Measurements from ENCODE around the gene VPS9D1. TPM values are rescaled to one million over a fixed set of nuclear protein-coding genes. Genes with fewer than 3 reads are reported as not detected.

VPS9D1 gene
- polyA plus RNA-seq, 3 donors = 1.2 to 29.7 (median 1.6) TPM

DNA sequence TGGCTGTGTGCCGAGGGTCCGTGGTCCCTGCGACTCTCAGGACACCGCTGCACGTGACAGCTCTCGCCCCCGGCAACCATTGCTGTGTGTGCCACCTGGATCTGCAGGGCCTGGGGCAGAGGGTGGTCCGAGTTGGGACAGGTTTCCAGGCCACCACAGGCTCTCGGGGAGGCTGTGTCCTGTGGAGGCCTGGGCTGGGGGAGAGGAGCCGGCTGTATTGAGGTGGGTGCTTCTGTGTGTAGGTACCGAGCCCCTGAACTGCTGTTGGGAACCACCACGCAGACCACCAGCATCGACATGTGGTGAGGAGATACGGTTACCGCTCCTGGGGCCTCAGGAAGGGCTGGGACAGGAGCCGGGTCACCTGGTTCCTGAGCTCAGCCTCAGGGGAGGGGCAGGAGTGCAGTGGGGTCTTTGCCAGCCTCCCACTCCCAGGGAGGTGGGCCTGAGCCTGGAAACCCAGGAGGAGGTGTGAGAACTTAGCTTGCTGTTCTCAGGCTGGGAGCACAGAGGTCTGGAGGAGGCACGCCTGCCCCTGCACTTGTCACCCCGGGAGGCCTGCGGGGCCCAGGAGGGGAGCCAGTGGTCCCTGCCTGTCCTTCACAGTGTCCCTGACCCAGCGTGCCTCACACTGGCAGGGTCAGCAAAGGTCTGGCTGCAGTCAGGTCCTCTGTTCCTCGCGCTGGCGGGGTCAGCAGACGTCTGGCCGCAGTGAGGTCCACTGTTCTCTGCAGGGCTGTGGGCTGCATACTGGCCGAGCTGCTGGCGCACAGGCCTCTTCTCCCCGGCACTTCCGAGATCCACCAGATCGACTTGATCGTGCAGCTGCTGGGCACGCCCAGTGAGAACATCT is 26.5 kb downstream of the VPS9D1 start:
- peaks cover 5% of the 10 kb centered on the region for H3K79me2 ChIP-seq (ENCODE audit: insufficient read depth, low read length)
- H3K27ac ChIP-seq (ENCODE audit: low read depth in 1 of 2, low read length in 2 of 2) = no peak overlapping the region
- peaks cover 56 to 71% of the 10 kb centered on the region in 2 donors for H3K36me3 ChIP-seq (replicated peaks in 1 of 2; ENCODE audit: control insufficient read depth in 1 of 2, insufficient read depth in 2 of 2, low read length in 2 of 2)
- H3K4me1 ChIP-seq (ENCODE audit: control insufficient read depth in 1 of 2, insufficient read depth in 2 of 2, low read length in 2 of 2) = no peaks in the 10 kb centered on the region
- Mint-ChIP-seq H3K27me3 (ENCODE audit: low read depth in 3 of 3) (peaks cover 0 to 4% (median 3%) of the 10 kb centered on the region in 3 donors), H3K4me3 (no peak overlapping the region), H3K9me3 (no peaks in the 10 kb centered on the region), H3K4me1 (no peaks in the 10 kb centered on the region), H3K27ac (no peak overlapping the region), H3K36me3 (peaks cover 43 to 70% of the 10 kb centered on the region in 2 donors)
- H3K9ac ChIP-seq (ENCODE audit: insufficient read depth, low read length, poor library complexity, severe bottlenecking) = no peak overlapping the region
- intact Hi-C loops (cut with micrococcal nuclease) = no loop called here
- no peak overlapping the region for H3K4me2 ChIP-seq (replicated peaks; ENCODE audit: extremely low read depth, low read length, poor library complexity, severe bottlenecking)
- H3K27me3 ChIP-seq (ENCODE audit: control insufficient read depth in 2 of 2, insufficient read depth in 2 of 2, low read length in 2 of 2) = no peaks in the 10 kb centered on the region
- H3K9me3 ChIP-seq (replicated peaks in 1 of 2; ENCODE audit: control insufficient read depth in 1 of 2, insufficient read depth in 1 of 2, low read length in 2 of 2) = no peaks in the 10 kb centered on the region
- no peak overlapping the region for H2AFZ ChIP-seq (ENCODE audit: insufficient read depth, low read depth, low read length, poor library complexity, severe bottlenecking)
- H4K20me1 ChIP-seq (ENCODE audit: insufficient read depth, low read length) = peaks cover 39% of the 10 kb centered on the region
- peak in 1 of 3 donors; percentile 6 for DNase-seq
- TF ChIP-seq, protein P1, sequence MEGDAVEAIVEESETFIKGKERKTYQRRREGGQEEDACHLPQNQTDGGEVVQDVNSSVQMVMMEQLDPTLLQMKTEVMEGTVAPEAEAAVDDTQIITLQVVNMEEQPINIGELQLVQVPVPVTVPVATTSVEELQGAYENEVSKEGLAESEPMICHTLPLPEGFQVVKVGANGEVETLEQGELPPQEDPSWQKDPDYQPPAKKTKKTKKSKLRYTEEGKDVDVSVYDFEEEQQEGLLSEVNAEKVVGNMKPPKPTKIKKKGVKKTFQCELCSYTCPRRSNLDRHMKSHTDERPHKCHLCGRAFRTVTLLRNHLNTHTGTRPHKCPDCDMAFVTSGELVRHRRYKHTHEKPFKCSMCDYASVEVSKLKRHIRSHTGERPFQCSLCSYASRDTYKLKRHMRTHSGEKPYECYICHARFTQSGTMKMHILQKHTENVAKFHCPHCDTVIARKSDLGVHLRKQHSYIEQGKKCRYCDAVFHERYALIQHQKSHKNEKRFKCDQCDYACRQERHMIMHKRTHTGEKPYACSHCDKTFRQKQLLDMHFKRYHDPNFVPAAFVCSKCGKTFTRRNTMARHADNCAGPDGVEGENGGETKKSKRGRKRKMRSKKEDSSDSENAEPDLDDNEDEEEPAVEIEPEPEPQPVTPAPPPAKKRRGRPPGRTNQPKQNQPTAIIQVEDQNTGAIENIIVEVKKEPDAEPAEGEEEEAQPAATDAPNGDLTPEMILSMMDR (IDR thresholded peaks at IDR 0.05) = no peak
- no peak overlapping the region for H3K4me3 ChIP-seq (replicated peaks in 1 of 3; ENCODE audit: low read depth in 2 of 3, low read length in 3 of 3)
- WGBS (ENCODE audit: insufficient coverage) = 92% methylated on average over 23 of the region's 32 CpGs

DNA sequence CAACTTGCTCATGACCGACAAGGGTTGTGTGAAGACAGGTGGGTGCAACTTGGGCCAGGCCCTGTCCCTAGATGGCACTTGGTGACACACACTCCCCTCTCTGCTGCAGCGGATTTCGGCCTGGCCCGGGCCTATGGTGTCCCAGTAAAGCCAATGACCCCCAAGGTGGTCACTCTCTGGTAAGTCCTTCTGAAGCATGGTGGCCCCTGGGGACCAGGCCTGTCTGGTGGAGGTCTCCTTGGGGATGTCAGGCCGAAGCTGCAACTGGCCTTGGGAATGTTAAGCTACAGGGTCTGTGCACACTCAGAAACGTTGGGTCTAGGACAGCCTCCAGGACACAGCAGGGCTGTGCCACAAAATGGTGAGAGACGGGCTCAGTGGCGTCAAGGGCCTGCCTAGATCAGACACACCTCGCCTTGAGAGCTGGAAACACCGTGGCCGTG is 27.4 kb downstream of the VPS9D1 start:
- Histone ChIP-seq H2AFZ (ENCODE audit: insufficient read depth, low read depth, low read length, poor library complexity, severe bottlenecking) (no peak overlapping the region), H3K79me2 (ENCODE audit: insufficient read depth, low read length) (peaks cover 10% of the 10 kb centered on the region), H3K27ac (ENCODE audit: low read depth in 1 of 2, low read length in 2 of 2) (no peak overlapping the region), H3K27me3 (ENCODE audit: control insufficient read depth in 2 of 2, insufficient read depth in 2 of 2, low read length in 2 of 2) (no peaks in the 10 kb centered on the region), H4K20me1 (ENCODE audit: insufficient read depth, low read length) (peaks cover 31% of the 10 kb centered on the region), H3K36me3 (replicated peaks in 1 of 2; ENCODE audit: control insufficient read depth in 1 of 2, insufficient read depth in 2 of 2, low read length in 2 of 2) (peaks cover 57 to 73% of the 10 kb centered on the region in 2 donors), H3K4me1 (ENCODE audit: control insufficient read depth in 1 of 2, insufficient read depth in 2 of 2, low read length in 2 of 2) (no peaks in the 10 kb centered on the region), H3K4me2 (replicated peaks; ENCODE audit: extremely low read depth, low read length, poor library complexity, severe bottlenecking) (no peak overlapping the region), H3K9me3 (replicated peaks in 1 of 2; ENCODE audit: control insufficient read depth in 1 of 2, insufficient read depth in 1 of 2, low read length in 2 of 2) (no peaks in the 10 kb centered on the region), H3K9ac (ENCODE audit: insufficient read depth, low read length, poor library complexity, severe bottlenecking) (no peak overlapping the region), H3K4me3 (replicated peaks in 1 of 3; ENCODE audit: low read depth in 2 of 3, low read length in 3 of 3) (no peak overlapping the region)
- H3K36me3 Mint-ChIP-seq = peaks cover 42 to 69% of the 10 kb centered on the region in 2 donors
- 94% methylated on average over 10 of the region's 11 CpGs for WGBS (ENCODE audit: insufficient coverage)
- no peaks in the 10 kb centered on the region for H3K4me1 Mint-ChIP-seq
- intact Hi-C loops (cut with micrococcal nuclease) = no loop called here
- H3K27ac Mint-ChIP-seq = no peak overlapping the region
- peak in 1 of 3 donors; percentile 4 for DNase-seq
- H3K27me3 Mint-ChIP-seq (ENCODE audit: low read depth in 3 of 3) = peaks cover 0 to 3% (median 2%) of the 10 kb centered on the region in 3 donors
- H3K4me3 Mint-ChIP-seq = no peak overlapping the region
- TF ChIP-seq, protein P1 (IDR thresholded peaks at IDR 0.05) = no peak
- no peaks in the 10 kb centered on the region for H3K9me3 Mint-ChIP-seq

Data from CD14-positive monocyte (primary cell).